Measurements from ENCODE around the gene IQCE. TPM values are rescaled to one million over a fixed set of nuclear protein-coding genes. Genes with fewer than 3 reads are reported as not detected.

The IQCE gene
- total RNA-seq, 4 donors from 2014 or later: 6.6 to 14.3 (median 12.8) TPM

DNA sequence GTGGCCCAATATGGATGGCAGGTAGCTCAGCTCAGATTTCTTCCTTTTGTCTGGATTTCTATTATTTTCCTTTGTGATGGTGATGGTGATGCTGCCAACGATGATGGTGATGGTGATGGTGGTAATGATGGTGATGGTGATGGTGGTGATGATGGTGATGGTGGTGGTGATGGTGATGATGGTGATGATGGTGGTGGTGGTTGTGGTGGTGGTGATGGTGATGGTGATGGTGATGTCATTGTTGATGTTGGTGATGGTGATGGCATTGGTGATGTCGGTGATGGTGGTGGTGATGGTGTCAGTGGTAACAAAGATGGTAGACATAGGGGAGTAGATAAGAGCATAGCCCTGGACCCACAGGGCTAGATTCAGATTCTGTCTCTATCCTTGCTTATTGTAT lies 98.4 kb downstream of the IQCE start:
- ATAC-seq (ENCODE audit: low FRiP score): no peak
- DNase-seq (ENCODE audit: low spot score): no peak
- TF ChIP-seq, protein P1, sequence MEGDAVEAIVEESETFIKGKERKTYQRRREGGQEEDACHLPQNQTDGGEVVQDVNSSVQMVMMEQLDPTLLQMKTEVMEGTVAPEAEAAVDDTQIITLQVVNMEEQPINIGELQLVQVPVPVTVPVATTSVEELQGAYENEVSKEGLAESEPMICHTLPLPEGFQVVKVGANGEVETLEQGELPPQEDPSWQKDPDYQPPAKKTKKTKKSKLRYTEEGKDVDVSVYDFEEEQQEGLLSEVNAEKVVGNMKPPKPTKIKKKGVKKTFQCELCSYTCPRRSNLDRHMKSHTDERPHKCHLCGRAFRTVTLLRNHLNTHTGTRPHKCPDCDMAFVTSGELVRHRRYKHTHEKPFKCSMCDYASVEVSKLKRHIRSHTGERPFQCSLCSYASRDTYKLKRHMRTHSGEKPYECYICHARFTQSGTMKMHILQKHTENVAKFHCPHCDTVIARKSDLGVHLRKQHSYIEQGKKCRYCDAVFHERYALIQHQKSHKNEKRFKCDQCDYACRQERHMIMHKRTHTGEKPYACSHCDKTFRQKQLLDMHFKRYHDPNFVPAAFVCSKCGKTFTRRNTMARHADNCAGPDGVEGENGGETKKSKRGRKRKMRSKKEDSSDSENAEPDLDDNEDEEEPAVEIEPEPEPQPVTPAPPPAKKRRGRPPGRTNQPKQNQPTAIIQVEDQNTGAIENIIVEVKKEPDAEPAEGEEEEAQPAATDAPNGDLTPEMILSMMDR (IDR thresholded peaks at IDR 0.05): no peak

DNA sequence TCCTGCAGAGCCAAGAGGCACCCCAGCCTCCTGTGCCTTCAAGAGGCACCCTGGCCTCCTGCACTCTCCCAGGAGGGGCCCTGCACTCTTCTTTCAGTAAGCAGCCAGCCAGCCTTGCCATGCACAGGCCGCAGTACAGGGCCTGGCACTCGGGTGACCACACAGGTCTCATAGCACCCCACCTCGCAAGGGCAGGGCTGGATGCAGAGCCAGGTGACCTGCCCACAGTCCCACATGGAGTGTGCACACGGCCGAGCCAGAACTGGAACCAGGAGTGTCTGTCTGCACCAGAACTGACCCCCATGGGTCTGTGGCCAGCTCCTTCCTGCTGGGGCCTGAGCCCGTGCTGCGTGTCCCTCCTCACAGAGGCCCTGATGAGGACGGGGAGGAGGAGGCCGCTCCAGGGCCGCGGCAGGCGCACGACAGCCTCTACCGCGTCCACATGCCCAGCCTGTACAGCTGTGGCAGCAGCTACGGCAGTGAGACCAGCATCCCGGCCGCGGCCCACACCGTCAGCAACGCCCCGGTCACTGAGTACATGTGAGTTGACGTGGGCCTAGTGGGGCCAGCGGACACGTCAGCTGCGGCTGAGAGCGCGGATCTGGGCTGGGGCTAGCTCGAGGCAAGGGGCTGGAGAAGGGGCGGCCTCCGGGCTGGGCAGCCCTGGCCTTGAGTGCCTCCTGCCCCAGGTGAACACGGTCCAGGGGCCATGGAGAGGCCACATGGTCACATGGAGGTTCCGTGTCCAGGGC lies 99.3 kb downstream of the IQCE start:
- DNase-seq (ENCODE audit: low spot score) (no peak), ATAC-seq (ENCODE audit: low FRiP score) (no peak)
- TF ChIP-seq, protein P1 (IDR thresholded peaks at IDR 0.05): no peak

DNA sequence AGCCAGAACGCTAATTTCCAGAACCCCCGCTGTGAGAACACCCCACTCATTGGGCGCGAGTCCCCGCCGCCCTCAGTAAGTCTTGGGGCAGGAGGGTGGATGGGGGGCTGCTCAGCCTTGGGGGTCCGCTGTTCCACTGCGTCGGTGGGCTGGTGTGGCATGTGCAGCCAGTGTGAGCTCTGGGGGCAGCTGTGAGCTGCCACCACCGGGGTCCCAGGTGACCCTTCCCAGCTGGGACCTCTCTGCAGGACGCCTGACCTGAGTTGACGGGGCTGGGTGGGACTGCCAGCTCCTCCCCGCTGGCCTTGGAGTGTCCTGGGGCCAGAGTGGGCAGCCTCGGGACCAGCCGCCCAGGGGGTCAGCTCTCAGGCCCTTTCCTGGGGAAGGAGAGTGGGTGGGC lies 100.2 kb downstream of the IQCE start:
- TF ChIP-seq, protein P1 (IDR thresholded peaks at IDR 0.05): no peak
- DNase-seq (ENCODE audit: low spot score) (no peak), ATAC-seq (ENCODE audit: low FRiP score) (no peak)

DNA sequence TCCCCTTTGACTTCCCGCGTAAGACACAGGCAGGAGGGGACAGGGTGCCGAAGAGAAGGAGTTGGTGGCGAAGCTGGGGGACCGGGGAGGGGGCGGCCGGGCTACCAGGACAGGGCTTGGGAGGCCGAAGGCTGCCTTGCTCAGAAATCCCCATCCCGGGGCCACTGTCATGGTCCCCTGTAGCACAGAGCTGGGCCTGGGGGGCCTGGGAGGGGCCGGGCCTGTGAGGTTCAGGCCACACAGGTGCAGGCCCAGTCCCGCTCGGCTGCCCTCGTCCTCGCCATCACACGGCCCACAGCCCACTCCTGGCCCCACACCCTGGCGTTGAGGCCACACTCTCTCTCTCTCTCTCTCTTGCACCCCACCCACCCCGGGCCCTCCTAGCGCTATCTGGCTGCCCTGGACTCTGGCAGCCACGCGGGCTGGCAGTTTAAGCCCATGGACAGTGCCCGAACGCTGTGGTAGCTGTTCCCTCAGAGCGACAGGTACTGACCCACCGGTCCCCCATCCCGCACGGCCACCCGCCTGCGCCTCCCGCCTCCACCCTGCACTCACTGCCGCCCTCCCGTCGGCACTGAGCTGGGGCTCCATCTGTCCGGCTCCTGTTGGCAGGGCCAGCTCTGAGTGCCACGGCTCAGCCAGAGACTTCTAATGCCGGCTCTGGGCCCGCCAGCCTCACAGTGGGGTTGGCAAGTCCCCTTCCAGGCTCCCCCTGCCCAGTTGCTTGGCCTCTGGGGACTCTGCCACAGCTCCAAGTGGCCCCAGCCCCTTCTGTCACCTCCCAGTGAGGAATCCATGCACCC lies 101.0 kb downstream of the IQCE start:
- no peak for DNase-seq (ENCODE audit: low spot score)
- TF ChIP-seq, protein P1 (IDR thresholded peaks at IDR 0.05): no peak
- no peak for ATAC-seq (ENCODE audit: low FRiP score)

DNA sequence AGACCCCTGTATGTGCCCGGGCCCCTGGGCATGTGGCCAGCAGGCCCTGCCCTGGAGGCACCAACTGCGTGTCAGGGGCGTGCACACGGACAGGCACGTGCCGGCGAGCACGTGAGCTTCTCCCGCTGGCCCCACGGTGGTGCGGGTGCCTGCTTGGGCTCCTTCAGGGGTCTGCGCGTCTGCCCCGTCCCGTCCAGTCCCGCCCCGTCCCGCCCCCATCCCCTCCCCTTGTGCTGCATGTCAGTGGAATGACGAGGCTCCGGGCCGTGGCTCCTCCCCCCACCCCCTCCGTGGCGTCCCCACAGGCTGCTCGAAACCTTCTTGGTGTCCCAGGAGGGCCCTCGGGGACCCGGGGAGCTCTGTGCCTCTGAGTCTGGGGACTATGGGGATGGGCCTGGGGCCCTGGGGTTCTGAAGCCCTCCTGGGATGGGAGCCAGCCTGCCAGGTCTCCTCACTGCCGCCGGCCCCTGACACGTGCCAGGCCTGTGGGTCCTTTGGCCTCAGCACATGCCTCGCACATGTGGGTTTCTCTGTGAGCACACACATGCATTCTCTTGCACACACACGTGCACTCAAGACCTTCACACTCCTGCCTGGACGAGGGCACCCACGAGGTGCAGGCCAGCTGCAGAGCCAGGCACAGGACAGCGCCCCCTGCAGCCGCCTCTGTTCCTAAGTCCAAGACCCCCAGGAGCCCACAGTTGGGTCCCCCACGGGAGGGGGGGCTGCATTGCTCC lies 101.7 kb downstream of the IQCE start:
- TF ChIP-seq, protein P1 (IDR thresholded peaks at IDR 0.05): no peak
- no peak for DNase-seq (ENCODE audit: low spot score)
- ATAC-seq (ENCODE audit: low FRiP score): no peak

DNA sequence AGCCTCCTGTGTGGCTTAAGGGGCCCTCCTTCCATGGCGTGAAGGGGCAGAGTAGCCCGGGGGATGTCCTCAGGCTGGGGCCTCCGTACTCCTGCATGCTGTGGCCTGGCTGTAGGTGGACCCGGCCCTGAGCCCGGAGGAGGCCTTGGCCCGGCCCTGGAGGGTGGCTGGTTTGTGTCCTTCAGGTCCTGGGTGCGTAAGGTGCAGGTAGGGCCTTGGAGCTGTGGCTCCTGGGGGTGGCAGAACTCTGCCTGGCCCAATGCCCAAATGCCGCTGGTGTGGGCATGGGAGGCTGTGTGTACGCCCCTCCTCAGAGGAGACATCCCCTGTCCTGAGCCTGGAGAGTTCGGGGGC lies 102.3 kb downstream of the IQCE start:
- DNase-seq (ENCODE audit: low spot score) (no peak), ATAC-seq (ENCODE audit: low FRiP score) (no peak)

More for the DNA sequence above, 102.3 kb downstream of the IQCE start:
- TF ChIP-seq, protein P1 (IDR thresholded peaks at IDR 0.05): no peak

Data from omental fat pad (tissue), 4 donors.